ENCODE measurements around the gene RASAL2.
"Not testable (repeated sequence)": the region's sequence is repeated elsewhere in the genome, so short reads cannot be mapped to it uniquely, and the experiment has no call there.

The RASAL2 gene

DNA sequence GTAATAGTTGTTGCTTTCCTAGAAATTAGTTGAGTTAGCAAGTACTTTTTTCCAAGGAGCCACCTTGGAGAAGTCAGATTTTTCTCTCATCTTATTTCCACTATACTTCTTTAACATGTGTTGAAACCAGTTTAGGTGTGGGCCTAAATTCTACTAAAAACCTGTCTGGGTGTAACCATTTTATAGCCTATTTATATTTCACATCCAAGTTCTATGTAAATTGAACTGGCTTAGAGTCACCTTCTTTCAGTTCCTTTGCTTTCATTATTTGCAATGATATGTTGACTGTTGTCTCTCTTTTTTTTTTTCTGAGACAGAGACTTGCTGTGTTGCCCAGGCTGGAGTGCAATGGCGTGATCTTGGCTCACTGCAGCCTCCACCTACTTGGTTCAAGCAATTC lies 207.2 kb downstream of the RASAL2 start:
- no peak for DNase-seq

DNA sequence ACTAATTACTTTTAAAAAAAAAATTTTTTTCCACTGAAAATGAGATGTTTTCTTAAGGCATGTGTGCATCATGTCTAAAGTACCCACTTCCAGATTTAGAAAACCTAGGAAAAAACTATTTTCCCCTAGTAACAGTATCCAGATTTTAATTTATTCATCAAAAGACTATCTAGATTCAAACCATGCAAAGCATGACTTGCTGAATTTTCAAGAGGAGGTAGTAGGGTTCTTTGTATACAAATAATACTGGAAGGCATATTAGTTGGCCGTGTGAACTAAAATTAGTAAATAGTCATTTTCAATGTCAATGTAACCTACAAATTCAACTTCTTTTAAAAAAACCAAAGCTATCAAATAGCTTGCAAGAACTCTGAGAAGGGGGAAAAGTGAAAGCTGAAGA lies 213.4 kb downstream of the RASAL2 start:
- no peak for DNase-seq

DNA sequence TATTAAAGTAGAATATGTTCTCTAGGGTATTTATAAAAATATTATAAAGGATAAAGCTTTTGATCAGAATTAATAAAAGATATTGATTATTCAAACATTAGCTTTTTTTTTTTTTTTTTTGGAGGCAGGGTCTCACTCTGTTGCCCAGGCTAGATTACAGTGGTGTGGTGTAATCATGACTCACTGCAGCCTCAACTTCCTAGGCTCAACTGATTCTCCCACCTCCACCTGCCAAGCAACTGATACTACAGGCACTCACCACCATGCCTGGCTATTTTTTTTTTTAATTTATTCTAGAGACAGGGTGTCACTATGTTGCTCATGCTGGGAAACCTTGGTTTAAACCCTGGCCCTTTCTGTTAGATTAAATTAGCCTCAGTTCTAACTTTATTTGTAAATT lies 214.5 kb downstream of the RASAL2 start:
- DNase-seq = no peak

DNA sequence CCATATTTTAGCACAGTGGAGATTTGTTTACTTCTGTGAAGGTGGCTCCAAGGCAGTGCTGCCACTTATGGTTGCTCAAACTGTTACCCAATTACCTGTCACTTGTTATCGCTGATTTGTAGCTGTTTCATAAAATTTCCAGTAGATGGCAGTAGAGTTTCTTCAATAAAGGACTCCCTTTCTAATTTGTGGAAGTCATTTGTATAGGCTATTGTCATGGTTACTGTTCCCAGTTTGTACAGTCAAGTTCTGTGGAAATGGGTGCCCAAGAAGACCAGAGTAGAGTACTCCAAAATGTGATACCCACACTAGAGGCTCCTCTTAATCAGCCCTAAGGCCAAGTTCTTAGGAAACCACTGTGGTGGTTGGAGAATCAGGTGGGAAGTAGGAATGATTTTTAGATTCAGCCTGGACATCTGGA lies 216.8 kb downstream of the RASAL2 start:
- DNase-seq = peak; percentile 39

DNA sequence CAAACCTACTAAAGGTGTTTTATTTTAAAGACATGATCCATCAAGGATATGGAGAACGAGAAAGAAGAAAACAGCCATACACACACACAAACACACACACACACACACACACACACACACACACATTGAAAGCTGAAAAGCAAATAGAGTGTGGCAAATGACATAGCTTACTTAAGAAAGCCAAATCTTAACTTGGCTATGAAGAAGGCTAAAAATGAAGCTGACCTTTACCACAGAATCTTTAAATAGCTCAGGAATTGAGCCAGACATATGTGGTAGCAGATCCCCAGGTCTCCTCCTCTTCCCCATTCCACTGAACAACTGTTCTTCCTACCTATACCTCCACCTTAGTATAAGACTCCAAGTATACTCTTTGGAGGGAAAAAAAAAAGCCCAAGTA lies 217.3 kb downstream of the RASAL2 start:
- DNase-seq = no peak

DNA sequence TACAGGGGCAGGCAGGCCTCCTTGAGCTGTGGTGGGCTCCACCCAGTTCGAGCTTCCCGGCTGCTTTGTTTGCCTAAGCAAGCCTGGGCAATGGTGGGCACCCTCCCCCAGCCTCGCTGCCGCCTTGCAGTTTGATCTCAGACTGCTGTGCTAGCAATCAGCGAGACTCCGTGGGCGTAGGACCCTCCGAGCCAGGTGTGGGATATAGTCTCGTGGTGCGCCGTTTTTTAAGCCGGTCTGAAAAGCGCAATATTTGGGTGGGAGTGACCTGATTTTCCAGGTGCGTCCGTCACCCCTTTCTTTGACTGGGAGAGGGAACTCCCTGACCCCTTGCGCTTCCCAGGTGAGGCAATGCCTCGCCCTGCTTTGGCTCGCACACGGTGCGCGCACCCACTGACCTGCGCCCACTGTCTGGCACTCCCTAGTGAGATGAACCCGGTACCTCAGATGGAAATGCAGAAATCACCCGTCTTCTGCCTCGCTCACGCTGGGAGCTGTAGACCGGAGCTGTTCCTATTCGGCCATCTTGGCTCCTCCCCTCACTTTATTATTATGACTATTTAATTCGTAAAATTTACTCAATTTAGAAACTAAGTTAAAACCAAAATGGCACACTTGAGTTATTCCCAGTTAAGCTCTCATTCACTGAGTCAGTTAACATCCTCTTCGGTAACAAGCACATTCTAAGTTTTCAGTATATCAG lies 226.5 kb downstream of the RASAL2 start:
- not testable (repeated sequence) for DNase-seq

DNA sequence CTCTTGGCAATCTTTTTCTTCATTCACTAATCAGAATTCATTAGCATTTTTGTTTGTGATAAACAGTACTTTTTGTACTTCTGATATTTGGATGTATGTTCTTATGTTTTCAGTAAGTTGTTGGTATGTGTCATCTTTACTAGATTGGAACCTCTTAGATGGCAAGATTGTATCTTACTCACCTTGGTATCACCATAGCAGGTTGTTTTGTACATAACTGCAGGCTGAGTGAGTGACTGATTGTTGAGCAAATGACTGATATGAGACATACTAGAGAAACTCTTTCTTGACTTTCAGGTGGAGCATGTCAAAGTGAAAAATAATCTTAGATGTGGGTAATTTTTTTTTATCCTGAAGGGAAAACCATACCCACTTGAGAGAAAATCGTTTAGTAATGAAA lies 229.2 kb downstream of the RASAL2 start:
- no peak for DNase-seq

DNA sequence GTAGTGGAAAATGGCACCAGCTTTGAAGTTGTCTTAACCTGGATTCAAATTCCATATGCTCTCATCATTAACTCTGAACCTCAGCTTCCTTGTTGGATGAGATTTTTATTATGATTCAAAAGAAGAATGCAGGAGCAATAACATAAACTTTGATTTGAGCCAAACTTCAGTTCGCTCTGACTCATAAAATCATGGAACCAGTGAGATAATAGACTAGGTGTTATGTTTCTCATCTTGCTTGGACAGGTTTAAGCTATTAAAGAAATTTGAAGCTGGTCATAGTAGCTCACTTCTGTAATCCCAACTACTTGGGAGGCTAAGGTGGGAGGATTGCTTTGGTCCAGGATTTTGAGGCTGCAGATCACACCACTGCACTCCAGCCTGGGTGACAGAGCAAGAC lies 230.1 kb downstream of the RASAL2 start:
- no peak for DNase-seq

DNA sequence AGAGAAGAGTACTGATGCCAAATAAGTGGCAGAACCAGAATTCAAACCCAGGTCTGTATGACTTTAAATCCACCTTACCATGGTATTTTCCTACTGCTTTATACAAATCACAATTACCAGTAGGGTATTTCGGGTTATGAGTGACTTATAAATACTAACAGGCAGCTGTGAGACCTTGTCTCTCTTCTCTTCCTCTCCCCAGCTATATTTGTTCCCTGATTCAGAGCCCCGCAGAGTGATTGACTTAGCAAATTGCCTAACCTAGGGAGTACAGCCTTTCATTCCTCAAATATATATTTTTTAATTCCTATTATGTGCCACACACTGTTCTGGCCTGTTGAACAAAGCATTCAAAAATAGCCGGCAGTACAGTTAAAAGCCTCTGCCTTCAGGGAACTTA lies 234.8 kb downstream of the RASAL2 start:
- no peak for DNase-seq

DNA sequence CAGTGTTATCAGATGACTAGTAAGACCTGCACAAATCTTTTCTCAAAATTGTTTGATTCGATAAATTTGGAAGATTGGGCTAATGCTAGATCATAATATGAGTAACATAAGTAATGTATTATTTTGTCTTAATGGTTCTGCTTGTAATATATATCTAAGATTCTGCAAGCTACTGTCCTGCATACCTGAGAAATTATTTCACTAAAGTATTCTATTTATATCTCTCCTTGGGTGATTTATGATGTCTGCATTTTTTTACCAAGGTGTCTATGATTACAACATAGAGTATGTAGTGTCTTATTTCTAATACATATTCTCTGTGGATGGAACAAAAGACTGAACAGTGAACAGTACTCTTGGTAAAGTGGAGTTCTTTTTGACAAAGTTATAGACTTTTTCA lies 236.2 kb downstream of the RASAL2 start:
- no peak for DNase-seq

DNA sequence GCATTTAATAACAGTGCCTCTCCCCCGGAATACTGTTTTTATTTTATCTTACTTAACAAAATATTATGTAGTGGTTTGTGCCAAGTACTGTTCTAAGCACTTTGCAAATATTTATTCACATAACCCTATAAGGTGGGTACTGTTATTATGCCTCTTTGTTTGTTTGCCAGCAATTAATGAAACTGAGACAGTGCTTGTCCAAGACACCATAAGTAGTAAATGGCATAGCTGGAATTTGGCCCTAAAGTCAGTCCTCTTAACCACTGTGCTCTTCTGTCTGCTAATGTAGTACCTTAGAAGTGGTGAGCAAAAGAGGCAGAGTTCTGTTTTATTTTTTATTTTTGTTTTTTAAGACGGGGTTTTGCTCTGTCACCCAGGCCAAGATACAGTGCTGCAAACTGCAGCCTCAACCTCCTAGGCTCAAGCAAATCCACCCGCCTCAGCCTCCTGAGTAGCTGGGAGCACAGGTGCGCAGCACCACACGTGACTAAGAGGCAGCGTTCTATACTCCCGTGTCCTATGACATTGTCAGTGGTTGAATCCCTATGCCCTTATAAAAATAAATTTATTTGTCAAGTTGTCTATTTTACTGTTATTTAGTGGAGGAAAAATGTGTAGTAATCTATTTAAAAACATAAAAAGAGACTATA lies 237.1 kb downstream of the RASAL2 start:
- DNase-seq = no peak

DNA sequence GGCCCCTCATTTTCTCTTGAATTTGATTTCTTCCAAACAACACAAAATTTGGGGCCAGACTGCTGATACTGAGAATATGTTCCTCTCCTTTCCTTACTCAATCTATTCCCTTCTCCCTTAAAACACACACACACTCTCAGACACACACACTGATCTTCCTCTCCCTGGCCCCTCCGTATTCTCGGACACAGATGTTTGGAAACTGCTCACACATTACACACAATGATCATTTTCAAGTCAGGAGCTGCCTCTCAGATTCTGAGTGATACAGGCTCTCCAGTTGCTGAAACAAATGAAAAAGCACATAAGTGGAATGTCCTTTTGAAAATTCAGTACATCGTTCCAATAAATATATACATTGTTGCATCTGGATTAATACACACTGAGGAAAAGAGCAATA lies 241.5 kb downstream of the RASAL2 start:
- no peak for DNase-seq

DNA sequence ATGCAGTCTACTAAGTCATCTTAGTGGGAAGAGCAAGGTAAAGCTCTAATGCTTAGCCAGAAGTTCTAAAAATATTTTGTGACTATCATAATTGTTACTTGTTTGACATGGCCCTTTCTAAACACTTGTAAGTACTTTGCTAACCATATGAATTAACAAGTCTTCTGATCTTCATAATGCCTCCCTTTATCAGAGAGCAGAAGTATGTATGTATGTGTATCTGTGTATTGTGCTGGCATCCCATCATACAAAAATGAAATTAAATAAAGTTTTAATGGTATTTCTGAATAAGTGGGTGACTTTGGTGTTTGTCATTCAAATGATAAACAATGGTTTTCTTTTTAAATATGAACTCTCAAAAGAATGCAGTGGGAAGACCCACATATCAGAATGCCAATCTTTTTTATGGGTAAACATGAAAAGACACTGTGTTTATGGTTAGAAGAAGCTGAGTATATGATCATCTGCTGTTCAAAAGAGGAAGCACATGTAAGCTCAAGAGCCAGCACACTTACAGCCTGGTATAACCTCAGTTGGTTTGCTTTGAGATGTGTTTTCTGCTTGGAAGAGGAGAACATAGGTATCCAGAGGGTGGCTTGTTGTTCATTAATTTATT lies 243.3 kb downstream of the RASAL2 start:
- no peak for DNase-seq

DNA sequence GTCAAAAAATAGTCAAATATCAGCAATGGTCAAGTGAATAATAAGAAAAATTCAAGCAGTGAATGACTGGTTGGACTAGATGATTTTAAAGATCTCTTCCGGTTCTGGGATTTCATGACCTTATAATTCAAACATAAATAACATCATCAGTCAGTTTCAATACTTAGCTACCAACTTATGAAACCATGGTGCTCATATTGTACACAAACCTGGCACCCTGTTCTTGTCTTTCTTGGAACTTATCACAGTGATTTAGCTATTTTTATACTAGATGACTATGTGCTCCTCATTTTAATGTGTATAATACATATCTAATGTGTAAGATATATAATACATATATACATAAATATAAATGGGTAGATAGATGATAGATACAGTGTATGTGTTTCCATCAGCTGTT lies 245.9 kb downstream of the RASAL2 start:
- no peak for DNase-seq

DNA sequence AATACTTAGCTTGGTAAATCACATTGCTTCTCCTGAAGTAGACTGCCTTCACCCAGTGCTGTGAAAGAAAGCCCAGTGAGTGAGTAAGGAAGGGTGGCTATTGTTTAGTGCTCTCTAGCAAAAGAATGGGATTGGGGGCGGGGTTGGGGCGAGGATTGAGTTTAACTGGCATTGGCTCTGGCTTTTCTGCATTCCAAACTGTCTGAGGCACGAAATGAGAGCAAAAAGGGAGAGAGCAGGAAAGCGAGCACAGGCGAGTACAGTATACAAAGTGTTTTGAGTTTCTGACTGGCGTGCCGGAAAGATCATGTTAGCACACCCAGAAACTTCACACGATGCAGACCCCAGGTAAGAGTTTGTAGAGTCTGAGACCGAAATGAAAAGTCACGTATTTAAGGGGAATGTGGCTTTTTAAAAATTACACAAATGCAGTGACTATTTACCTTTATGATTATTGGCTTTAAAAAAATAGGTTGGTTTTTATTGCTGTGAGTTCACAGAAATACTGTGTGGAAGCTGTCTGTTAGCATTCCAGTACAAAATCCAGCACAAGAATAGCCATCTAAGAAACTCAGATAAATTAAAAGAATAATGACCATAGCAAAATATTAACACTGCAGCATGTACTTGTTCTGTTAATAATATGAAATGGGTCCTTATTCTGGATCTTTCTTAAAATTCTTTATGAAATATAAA lies 247.5 kb downstream of the RASAL2 start:
- no peak for DNase-seq

DNA sequence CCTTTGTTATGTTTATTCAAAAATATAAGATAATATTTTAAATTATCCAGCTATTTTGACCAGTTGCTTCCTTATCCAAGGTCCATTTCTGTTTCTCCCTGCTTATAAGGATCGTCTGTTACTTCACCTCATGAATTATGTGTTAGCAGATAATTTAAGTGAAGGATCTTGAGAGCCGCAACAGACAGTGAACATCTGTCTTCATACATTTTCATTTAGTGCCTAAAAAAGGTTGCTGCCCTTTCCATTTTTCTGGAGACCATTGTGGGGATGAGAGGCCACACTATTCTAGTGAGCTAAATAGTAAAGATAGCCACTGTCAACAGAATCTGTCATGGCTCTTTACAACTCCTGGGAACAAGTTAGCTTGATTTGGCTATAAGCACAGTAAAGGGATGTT lies 248.8 kb downstream of the RASAL2 start:
- DNase-seq = no peak

DNA sequence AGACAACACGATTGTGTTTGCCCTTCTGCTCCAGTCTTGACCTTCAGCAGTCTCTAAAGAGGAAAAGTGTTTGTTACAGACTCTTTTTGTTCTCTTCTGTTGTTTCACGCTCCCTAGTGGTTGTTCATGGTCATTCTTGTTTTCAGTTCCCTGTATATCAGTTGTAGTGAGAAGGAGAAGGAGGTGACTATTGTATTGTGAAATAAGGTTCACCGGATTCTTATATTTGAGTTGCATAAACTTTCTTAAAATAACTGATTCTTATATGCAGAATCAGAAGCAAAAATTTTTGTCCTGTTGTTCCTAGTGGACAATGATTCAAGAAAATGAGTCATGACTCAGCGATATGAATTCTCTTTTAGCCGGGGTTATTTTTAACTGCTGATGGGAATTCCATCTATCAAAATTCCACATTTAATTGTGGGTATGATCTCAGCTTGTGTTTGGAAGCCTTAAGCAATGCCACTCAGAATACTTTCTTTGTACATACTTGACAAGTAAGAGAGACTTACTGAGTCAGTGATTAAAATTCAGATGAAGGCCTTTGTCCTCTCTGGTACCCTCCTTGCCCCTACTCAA lies 250.7 kb downstream of the RASAL2 start:
- DNase-seq = no peak

DNA sequence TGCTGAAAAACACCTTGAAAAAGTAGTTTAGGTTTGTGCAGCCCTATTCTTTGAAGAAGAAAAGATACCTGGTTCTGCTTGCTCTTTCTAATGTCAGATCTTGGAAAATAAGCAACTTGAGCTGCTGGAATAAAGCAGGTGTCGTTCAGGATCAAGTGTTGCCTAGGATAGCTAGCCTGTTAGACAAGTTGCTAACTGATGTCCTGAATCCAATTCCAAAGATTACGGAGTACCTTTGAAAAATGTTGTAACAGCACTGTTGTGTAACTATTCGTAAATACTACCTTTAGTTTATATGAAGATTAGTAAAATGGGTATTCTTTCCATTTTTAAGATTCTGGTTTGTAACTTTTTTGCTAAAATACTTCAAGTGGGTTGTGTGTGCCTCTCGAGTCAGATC lies 251.3 kb downstream of the RASAL2 start:
- no peak for DNase-seq

DNA sequence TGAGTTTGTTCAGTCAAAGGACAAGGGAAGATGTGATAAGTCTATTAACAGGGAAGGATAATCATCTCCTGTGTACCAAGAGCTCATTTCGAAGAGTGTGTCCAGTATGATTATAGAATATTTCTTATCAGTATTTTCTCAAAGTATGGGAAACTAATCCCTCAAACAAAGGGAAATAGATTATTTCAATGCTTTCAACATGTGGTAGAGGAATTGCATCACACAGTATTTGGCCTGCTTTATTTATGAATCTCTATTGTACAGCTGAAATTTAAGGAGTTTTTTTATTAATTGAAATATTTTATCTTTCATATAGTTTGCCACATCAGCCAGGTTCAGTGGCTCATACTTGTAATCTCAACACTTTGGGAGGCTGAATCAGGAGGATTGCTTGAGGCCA lies 251.9 kb downstream of the RASAL2 start:
- DNase-seq = no peak

DNA sequence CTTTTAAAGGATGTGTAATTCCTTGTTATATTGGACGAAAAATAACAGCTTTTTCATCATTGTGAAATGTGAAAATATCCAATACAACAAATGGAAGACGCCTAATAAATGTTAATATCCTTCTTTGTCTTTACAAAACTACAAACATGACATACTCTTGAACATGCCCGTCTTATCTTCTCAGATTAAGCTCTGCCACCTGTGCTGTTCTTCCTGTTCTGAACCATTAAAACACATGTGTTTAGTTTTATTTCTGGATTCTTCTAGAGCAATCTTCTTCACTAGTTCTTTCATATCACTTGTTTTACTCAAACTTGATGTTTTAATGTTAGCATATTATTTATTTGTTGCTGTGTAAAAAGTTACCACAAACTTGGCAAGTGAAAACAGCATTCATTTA lies 255.9 kb downstream of the RASAL2 start:
- DNase-seq = no peak

DNA sequence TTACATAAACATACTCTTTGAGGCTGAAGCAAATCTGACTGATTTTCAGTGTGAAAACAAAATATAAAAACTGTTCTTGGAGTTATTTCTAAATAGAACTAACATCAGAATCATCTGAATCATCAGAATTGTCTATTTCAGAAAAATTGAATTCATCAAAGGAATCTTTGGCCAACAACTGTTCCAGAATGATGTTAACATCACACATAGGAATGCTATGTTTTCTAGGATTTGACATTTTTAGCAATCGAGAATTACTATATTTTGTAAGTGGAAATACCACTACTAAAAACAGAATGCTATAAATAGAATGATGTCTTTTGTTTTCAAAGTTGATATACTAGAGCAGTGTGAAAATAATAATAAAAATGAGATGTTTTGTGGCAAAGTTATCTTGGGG lies 258.0 kb downstream of the RASAL2 start:
- DNase-seq = not testable (repeated sequence)

DNA sequence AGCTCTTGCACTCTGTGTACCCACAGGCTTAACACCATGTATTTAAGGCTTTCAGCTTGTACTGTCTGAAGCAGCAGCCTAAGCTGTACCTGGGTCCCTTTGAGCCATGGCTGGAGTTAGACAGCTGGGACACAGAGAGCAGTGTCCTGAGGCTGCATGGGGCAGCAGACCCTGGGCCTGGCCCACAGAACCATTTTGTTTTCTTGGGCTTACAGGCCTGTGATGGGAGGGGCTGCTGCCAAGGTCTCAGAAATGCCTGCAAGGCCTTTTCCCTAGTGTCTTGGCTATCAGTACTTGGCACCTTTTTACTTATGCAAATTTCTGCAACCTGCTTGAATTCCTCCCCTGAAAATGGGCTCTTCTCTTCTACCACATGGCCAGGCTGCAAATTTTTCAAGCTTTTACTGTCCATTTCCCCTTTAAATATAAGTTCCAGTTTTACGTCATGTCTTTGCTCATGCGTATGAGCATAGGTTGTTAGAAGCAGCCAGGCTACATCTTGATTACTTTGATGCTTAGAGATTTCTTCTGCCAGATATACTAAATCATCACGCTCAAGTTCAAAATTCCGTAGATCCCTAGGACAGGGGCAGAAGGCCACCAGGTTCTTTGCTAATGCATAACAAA lies 259.0 kb downstream of the RASAL2 start:
- DNase-seq = no peak

DNA sequence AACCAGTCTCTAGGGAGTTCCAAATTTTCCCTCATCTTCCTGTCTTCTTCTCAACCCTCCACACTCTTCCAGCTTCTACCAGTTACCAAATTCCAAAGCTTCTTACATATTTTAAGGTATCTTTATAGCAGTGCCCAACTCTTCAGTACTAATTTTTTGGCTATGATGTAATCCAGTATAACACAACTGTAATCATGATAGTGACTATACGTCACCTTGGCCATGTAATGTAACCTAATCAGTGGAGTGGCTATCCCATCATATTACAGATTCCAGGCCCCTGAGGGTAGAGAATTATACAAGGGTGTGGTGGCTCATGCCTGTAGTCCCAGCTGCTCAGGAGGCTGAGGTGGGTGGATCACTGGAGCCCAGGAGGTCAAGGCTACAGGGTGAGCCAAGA lies 259.6 kb downstream of the RASAL2 start:
- no peak for DNase-seq

All from DMS 273 treated with DMSO at 0.1 percent for 48 hours (cell line).